Measurements from ENCODE around the gene RNF10.
"Not testable (repeated sequence)": the region's sequence is repeated elsewhere in the genome, so short reads cannot be mapped to it uniquely, and the experiment has no call there.

- TF ChIP-seq, protein P1, sequence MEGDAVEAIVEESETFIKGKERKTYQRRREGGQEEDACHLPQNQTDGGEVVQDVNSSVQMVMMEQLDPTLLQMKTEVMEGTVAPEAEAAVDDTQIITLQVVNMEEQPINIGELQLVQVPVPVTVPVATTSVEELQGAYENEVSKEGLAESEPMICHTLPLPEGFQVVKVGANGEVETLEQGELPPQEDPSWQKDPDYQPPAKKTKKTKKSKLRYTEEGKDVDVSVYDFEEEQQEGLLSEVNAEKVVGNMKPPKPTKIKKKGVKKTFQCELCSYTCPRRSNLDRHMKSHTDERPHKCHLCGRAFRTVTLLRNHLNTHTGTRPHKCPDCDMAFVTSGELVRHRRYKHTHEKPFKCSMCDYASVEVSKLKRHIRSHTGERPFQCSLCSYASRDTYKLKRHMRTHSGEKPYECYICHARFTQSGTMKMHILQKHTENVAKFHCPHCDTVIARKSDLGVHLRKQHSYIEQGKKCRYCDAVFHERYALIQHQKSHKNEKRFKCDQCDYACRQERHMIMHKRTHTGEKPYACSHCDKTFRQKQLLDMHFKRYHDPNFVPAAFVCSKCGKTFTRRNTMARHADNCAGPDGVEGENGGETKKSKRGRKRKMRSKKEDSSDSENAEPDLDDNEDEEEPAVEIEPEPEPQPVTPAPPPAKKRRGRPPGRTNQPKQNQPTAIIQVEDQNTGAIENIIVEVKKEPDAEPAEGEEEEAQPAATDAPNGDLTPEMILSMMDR (IDR thresholded peaks at IDR 0.05; ENCODE audit: insufficient read depth, low read depth, low read length), result not testable (repeated sequence)
- TF ChIP-seq EZH2 (IDR thresholded peaks at IDR 0.05; ENCODE audit: insufficient read depth, low read length), result not testable (repeated sequence)
Measured at GRCh38 chr12:120611534-120611933, 77.4 kb downstream of the RNF10 start.
